Naive thymus-derived CD4-positive, alpha-beta T cell (primary cell): ENCODE measurements around the gene MEX3B. TPM values are rescaled to one million over a fixed set of nuclear protein-coding genes. Genes with fewer than 3 reads are reported as not detected.

Source experiments
- ATAC-seq: fragments of 150-1000 bp; cut with Tn5 transposase; 2 replicates; pipeline ENCODE4 v1.10.0; 2021; ENCODE audit warnings: mild to moderate bottlenecking, moderate library complexity
- CTCF ChIA-PET: fragments of 350-600 bp; sonication (Branson Sonifier 250); formaldehyde crosslinking; loops from one replicate; lab custom pipeline; 2021; ENCODE audit warnings: antibody characterized with exemption; lab: Charles Lee
- POLR2A ChIA-PET: fragments of 350-600 bp; sonication (Branson Sonifier 250); formaldehyde crosslinking; loops from one replicate; lab custom pipeline; 2021; ENCODE audit warnings: antibody characterized with exemption, inconsistent platforms; lab: Charles Lee
- DNase-seq, 9 donors: peaks; one replicate each; pipeline versions ENCODE4 v3.0.0 to v3.0.0-alpha.2; 2020 to 2022; ENCODE audit warnings: mixed read lengths in 1 of 9
- H3K27ac ChIP-seq: one replicate; pipeline ENCODE4 v1.7.0; 2013; ENCODE audit warnings: mild to moderate bottlenecking, low read depth, low read length, moderate library complexity
- H3K27me3 ChIP-seq, 2 donors: one replicate each; pipeline ENCODE4 v1.7.0; 2013; ENCODE audit warnings: low read length in 2 of 2, mild to moderate bottlenecking in 2 of 2, moderate library complexity in 2 of 2; ENCODE audit not compliant: control insufficient read depth in 2 of 2, insufficient read depth in 2 of 2
- H3K36me3 ChIP-seq, 3 experiments: 1 replicate in 2 of 3; 2 replicates in 1 of 3; pipeline ENCODE4 v1.7.0; 2013; ENCODE audit warnings: low read length in 3 of 3, mild to moderate bottlenecking in 3 of 3, moderate library complexity in 1 of 3; ENCODE audit not compliant: insufficient read depth in 3 of 3, control insufficient read depth in 2 of 3
- H3K4me1 ChIP-seq, 2 donors: one replicate each; pipeline ENCODE4 v1.7.0; 2013; ENCODE audit warnings: low read length in 2 of 2, mild to moderate bottlenecking in 2 of 2, moderate library complexity in 1 of 2; ENCODE audit not compliant: control insufficient read depth in 2 of 2, insufficient read depth in 2 of 2
- H3K4me3 ChIP-seq: 2 replicates; pipeline ENCODE4 v1.7.0; 2013; ENCODE audit warnings: mild to moderate bottlenecking, low read length
- H3K9me3 ChIP-seq, 3 experiments: 1 replicate in 2 of 3; 2 replicates in 1 of 3; pipeline ENCODE4 v1.7.0; 2013; ENCODE audit warnings: low read length in 3 of 3; ENCODE audit not compliant: control insufficient read depth in 2 of 3
- H3K27ac Mint-ChIP-seq, 9 donors: one replicate each; pipeline ENCODE4 v1.8.0; 2020 to 2022; ENCODE audit warnings: mixed read lengths in 9 of 9, mild to moderate bottlenecking in 8 of 9, moderate library complexity in 5 of 9, inconsistent platforms in 2 of 9
- H3K27me3 Mint-ChIP-seq, 5 donors: one replicate each; pipeline ENCODE4 v1.8.0; 2021 to 2022; ENCODE audit warnings: mixed read lengths in 5 of 5, mild to moderate bottlenecking in 1 of 5
- H3K36me3 Mint-ChIP-seq, 5 donors: one replicate each; pipeline ENCODE4 v1.8.0; 2020 to 2022; ENCODE audit warnings: mixed read lengths in 5 of 5, mild to moderate bottlenecking in 3 of 5, inconsistent platforms in 1 of 5
- H3K4me1 Mint-ChIP-seq, 7 donors: one replicate each; pipeline ENCODE4 v1.8.0; 2020 to 2022; ENCODE audit warnings: mixed read lengths in 7 of 7, mild to moderate bottlenecking in 3 of 7, inconsistent platforms in 1 of 7
- H3K4me3 Mint-ChIP-seq, 10 donors: one replicate each; pipeline ENCODE4 v1.8.0; 2020 to 2022; ENCODE audit warnings: mild to moderate bottlenecking in 10 of 10, mixed read lengths in 10 of 10, moderate library complexity in 6 of 10, inconsistent platforms in 2 of 10
- H3K9me3 Mint-ChIP-seq, 11 donors: one replicate each; pipeline ENCODE4 v1.8.0; 2020 to 2022; ENCODE audit warnings: mixed read lengths in 11 of 11, mild to moderate bottlenecking in 4 of 11, inconsistent platforms in 1 of 11, moderate library complexity in 1 of 11
- intact Hi-C, 2 donors: fragments of 100-400 bp; cut with micrococcal nuclease; formaldehyde crosslinking; loops; one replicate each; pipeline ENCODE4 v1.15.1; 2023
- polyA plus RNA-seq, 2 donors: library from polyadenylated mRNA; unstranded; fragments of 300-500 nt; fragmentation: Illumina TruSeq; gene quantifications; one replicate each; pipeline ENCODE4 v1.2.3, GENCODE V29; 2021
- total RNA-seq, 6 experiments: library from RNA in 5 of 6; stranded (reverse) in 5 of 6; gene quantifications; 1 replicate in 5 of 6; 2 replicates in 1 of 6; pipeline ENCODE4 v1.2.3 and lab custom pipeline; 2021 to 2026

The MEX3B gene
- total and polyA plus RNA-seq, 7 experiments from 2014 or later, result 0.12 to 1.9 (median 1.1) TPM; not detected in 1

DNA sequence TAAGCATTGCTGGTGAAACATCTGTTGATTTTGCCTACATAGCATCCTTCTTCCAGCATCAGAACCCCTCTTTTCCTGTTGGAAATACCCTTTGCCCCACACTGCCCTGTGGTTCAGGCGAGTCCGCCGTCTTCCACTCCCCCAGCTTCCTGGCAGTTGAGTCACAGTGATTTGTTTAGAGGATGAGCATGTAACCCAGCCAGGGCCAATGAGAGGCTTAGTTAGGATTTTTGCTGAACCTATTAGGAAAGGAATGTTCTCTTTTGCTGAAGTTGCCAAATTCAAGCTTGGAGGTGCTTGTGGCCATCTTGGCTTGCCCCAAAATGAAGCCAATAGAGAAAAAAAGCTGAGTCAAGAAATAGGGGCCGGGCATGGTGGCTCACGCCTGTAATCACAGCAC is 19.0 kb upstream of the MEX3B start:
- no peak overlapping the region for H3K4me3 Mint-ChIP-seq
- DNase-seq, result no peak
- POLR2A ChIA-PET, result no interaction called here
- peak overlapping the region in 1 of 9 donors; percentile 7 for H3K27ac Mint-ChIP-seq
- H3K27me3 Mint-ChIP-seq, result peaks cover 8 to 55% (median 33%) of the 10 kb centered on the region in 5 donors
- intact Hi-C loops, result no loop called here
- CTCF ChIA-PET, result interaction anchor here (0.6 kb wide), 1 partner anchor 14 kb away, joined by 3 read pairs; no protein-coding TSS in a partner anchor
- no peaks in the 10 kb centered on the region for H3K36me3 Mint-ChIP-seq
- H3K4me3 ChIP-seq, result no peak overlapping the region
- no peaks in the 10 kb centered on the region for H3K36me3 ChIP-seq
- no peaks in the 10 kb centered on the region for H3K27me3 ChIP-seq
- peaks cover 0 to 5% (median 0%) of the 10 kb centered on the region in 7 donors for H3K4me1 Mint-ChIP-seq
- no peak for ATAC-seq
- no peak overlapping the region for H3K27ac ChIP-seq
- no peaks in the 10 kb centered on the region for H3K4me1 ChIP-seq
- H3K9me3 Mint-ChIP-seq, result no peaks in the 10 kb centered on the region
- no peaks in the 10 kb centered on the region for H3K9me3 ChIP-seq

DNA sequence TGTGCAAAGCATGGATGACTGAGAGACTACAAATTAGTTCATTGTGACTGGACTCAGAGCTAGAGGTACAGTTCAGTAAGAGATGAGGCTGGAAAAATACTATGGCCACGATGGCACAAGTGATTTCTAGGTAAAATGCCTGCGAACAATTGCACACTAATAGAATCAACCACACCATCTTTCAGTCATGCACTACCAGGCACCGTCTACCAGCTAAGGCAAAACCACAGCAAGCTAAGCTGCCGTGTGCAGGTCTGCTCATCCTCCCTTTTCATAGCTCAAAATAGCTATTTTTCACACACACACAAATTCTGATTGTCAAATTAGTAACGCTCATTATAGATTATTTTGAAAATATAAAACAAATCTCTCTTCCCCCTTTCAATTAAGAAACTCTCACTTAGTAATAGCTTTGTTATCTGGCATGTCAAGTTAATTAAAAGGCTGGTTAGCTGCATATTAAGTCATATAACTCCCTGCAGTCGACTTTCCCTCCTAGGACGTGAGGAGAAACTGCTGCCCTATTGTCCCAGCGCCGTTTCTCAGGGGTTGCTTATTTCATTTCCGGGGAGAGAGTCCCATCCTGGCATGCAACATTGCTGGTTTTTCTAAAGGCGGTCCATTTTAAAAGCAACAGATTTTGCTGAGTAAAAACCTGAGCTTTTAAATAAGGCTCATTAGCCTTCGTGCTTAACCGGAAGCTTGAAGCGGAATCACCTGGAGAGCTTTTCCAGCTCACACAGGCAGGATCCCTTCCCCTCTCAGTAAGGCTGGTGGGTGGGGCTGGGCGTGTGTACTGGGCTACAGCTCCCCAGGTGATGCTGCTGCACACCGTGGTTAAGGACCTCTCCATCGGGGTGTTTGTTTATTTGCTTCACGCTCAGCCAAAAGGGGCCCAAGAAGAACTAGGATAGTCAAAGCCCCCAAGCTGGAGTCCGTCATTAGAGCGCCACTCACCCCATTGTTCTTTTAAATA is 16.9 kb upstream of the MEX3B start:
- H3K4me1 Mint-ChIP-seq, result peaks cover 0 to 11% (median 0%) of the 10 kb centered on the region in 7 donors
- ChIA-PET CTCF (no interaction called here), POLR2A (interaction anchor here (0.6 to 0.8 kb wide), 2 partner anchors 1152 to 1841 kb away, joined by 3 read pairs; no protein-coding TSS in a partner anchor)
- no peaks in the 10 kb centered on the region for H3K9me3 ChIP-seq
- H3K27me3 Mint-ChIP-seq, result peaks cover 25 to 69% (median 48%) of the 10 kb centered on the region in 5 donors
- no peak overlapping the region for H3K27ac ChIP-seq
- H3K4me1 ChIP-seq, result no peaks in the 10 kb centered on the region
- no peak for ATAC-seq
- intact Hi-C loops, result no loop called here
- peaks cover 0 to 6% (median 0%) of the 10 kb centered on the region in 5 donors for H3K36me3 Mint-ChIP-seq
- no peaks in the 10 kb centered on the region for H3K9me3 Mint-ChIP-seq
- no peaks in the 10 kb centered on the region for H3K27me3 ChIP-seq
- H3K27ac Mint-ChIP-seq, result no peak overlapping the region
- no peak overlapping the region for H3K4me3 ChIP-seq
- no peak for DNase-seq
- peak overlapping the region in 2 of 10 donors; percentile 8 to 12 for H3K4me3 Mint-ChIP-seq
- no peaks in the 10 kb centered on the region for H3K36me3 ChIP-seq

DNA sequence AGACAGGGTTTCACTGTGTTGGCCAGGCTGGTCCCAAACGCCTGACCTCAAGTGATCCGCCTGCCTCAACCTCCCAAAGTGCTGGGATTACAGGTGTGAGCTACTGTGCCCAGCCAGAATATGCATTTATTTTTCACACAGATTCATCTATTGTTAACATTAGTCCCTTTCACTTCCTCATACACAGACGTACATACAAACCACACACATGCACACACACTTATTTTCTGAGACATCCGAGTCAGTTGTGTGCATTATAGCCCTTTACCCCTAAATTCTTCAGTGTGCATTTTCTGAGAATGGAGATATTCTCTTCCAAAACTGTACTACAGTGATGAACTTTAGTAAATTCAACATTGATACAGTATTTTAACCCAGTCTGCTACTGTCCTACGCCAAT is 15.0 kb upstream of the MEX3B start:
- no peaks in the 10 kb centered on the region for H3K36me3 ChIP-seq
- Mint-ChIP-seq H3K27ac (peak overlapping the region in 1 of 9 donors; percentile 21), H3K4me1 (peaks cover 0 to 12% (median 0%) of the 10 kb centered on the region in 7 donors), H3K36me3 (peaks cover 0 to 6% (median 0%) of the 10 kb centered on the region in 5 donors), H3K4me3 (no peak overlapping the region), H3K27me3 (peaks cover 38 to 81% (median 56%) of the 10 kb centered on the region in 5 donors), H3K9me3 (no peaks in the 10 kb centered on the region)
- H3K27ac ChIP-seq, result no peak overlapping the region
- no peak for DNase-seq
- intact Hi-C loops, result no loop called here
- no peak for ATAC-seq
- H3K4me1 ChIP-seq, result no peaks in the 10 kb centered on the region
- H3K27me3 ChIP-seq, result no peaks in the 10 kb centered on the region
- H3K4me3 ChIP-seq, result no peak overlapping the region
- POLR2A ChIA-PET, result no interaction called here
- no peaks in the 10 kb centered on the region for H3K9me3 ChIP-seq
- CTCF ChIA-PET, result no interaction called here

DNA sequence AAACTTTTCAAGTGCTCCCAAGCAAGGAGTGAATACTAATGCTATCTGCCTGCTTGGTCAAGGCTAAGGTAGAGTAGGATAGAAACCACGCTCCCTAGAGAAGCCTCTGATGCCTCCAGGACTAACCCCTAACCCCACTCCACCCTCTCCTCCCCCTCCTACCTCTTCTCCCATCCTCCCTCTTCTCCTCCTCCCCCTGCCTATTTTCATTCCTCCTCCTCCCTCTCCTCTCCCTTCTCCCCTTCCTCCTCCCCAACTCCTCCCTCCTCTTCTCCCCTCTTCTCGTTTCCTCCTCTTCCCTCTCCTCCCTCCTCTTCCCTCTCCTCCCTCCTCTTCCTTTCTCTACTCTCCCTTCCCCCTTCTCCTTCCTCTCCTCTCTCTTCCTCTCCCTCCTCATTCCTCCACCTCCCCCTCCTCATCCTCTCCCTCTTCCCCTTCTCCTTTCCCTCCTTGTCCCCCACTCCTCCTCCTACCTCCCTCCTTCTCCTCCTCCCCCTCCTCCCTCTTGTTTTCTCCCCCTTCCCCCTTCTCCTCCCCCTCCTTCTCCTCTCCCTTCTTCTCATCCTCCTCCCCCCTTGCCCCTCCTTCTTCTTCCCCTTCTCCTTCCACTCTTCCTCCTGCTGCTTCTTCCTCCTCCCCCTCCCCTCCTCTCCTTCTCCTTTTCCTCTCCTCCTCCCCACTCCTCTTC is 12.8 kb upstream of the MEX3B start:
- no peaks in the 10 kb centered on the region for H3K9me3 ChIP-seq
- no peak overlapping the region for H3K27ac ChIP-seq
- peaks cover 41 to 79% (median 66%) of the 10 kb centered on the region in 5 donors for H3K27me3 Mint-ChIP-seq
- H3K27ac Mint-ChIP-seq, result no peak overlapping the region
- H3K4me1 Mint-ChIP-seq, result peaks cover 0 to 12% (median 0%) of the 10 kb centered on the region in 7 donors
- intact Hi-C loops, result no loop called here
- H3K9me3 Mint-ChIP-seq, result no peaks in the 10 kb centered on the region
- H3K36me3 ChIP-seq, result no peaks in the 10 kb centered on the region
- H3K27me3 ChIP-seq, result no peaks in the 10 kb centered on the region
- no peak overlapping the region for H3K4me3 ChIP-seq
- ATAC-seq (no peak), DNase-seq (no peak)
- CTCF ChIA-PET, result no interaction called here
- peaks cover 0 to 6% (median 0%) of the 10 kb centered on the region in 5 donors for H3K36me3 Mint-ChIP-seq
- POLR2A ChIA-PET, result no interaction called here
- H3K4me1 ChIP-seq, result no peaks in the 10 kb centered on the region
- no peak overlapping the region for H3K4me3 Mint-ChIP-seq

DNA sequence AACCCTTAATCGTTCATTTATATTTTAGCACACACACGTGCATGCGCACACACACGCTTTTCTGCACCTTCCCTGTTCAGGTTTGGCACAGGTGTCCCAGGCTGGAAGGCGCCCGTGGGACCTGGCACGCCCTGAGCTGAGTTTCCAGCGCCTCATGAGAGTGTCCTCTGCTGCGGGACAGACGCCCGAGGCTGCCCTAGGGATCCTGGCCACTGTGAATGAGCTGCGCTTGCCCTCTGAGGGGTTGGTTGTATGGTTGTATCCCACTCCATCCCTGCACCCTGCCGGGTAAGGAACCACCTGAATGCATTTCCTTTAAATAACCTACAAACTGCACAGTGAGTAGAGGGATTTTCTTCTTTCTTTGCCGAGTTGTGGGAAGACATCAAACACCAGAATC is 12.2 kb upstream of the MEX3B start:
- DNase-seq (no peak), ATAC-seq (no peak)
- intact Hi-C loops, result no loop called here
- ChIA-PET CTCF (no interaction called here), POLR2A (no interaction called here)
- H3K27ac Mint-ChIP-seq, result peak overlapping the region in 1 of 9 donors; percentile 34
- Histone ChIP-seq H3K36me3 (no peaks in the 10 kb centered on the region), H3K4me1 (no peaks in the 10 kb centered on the region), H3K9me3 (no peaks in the 10 kb centered on the region), H3K27me3 (no peaks in the 10 kb centered on the region), H3K4me3 (no peak overlapping the region), H3K27ac (no peak overlapping the region)
- peaks cover 0 to 12% (median 0%) of the 10 kb centered on the region in 7 donors for H3K4me1 Mint-ChIP-seq
- H3K9me3 Mint-ChIP-seq, result no peaks in the 10 kb centered on the region
- peaks cover 42 to 81% (median 69%) of the 10 kb centered on the region in 5 donors for H3K27me3 Mint-ChIP-seq
- no peak overlapping the region for H3K4me3 Mint-ChIP-seq
- peaks cover 0 to 6% (median 0%) of the 10 kb centered on the region in 5 donors for H3K36me3 Mint-ChIP-seq

DNA sequence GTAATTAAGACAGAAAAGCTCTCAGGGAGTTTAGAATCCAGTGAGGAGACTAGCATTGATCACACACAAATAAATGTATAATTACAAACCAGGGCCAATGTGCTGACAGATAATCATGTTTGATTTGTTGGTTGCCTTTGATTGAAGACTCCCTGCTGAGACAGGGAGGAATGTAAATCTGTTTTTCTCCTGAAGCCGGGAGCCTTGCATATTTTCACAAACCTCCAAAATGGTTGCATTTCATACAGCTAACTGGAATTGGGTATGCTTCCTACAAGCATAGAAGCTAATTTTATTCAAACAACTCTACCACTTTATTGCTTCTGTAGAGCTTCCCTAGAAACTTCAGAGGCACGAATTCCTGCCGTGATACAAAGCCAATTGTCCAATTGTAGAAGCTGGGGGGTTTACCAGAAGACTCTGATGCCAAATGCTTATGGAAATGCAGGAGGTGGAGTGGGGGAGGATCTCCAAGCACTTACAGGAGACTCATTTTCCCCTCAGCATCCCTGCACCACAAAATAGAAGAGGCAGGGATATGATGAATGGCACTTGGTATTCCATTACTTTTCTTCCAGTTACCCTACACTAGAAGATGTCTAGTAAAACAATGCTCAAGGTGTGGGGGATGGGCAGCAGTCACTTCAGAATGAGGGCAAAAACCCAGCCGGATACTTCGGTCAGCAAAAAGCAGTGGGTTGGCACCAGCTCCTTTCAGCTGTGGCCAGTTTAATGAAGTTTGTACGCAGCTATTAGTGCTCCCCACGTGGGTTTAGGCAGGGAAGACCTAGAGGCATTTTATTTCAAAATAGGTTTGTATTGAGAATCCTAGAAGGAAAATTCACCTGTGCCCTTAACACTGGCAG is 11.4 kb upstream of the MEX3B start:
- ATAC-seq (no peak), DNase-seq (no peak)
- Histone ChIP-seq H3K4me1 (no peaks in the 10 kb centered on the region), H3K4me3 (no peak overlapping the region), H3K36me3 (no peaks in the 10 kb centered on the region), H3K27ac (no peak overlapping the region), H3K27me3 (no peaks in the 10 kb centered on the region), H3K9me3 (no peaks in the 10 kb centered on the region)
- Mint-ChIP-seq H3K27ac (no peak overlapping the region), H3K27me3 (peaks cover 40 to 81% (median 66%) of the 10 kb centered on the region in 5 donors), H3K36me3 (peaks cover 0 to 6% (median 0%) of the 10 kb centered on the region in 5 donors), H3K4me1 (peaks cover 0 to 8% (median 0%) of the 10 kb centered on the region in 7 donors), H3K4me3 (no peak overlapping the region), H3K9me3 (no peaks in the 10 kb centered on the region)
- POLR2A ChIA-PET, result no interaction called here
- CTCF ChIA-PET, result no interaction called here
- intact Hi-C loops, result no loop called here
